SK-N-SH (cell line): ENCODE results near the gene FAHD2A.

Experiments
- TCF12 ChIP-seq: IDR thresholded peaks from 2 replicates; pipeline ENCODE4 v1.4.0; 2012
- TF ChIP-seq, protein P1 (sequence below): fragments of 200-600 bp; sonication (generic); IDR thresholded peaks from 2 replicates; pipeline ENCODE4 v1.6.1; 2017; ENCODE audit warnings: antibody characterized with exemption, mild to moderate bottlenecking, moderate library complexity

DNA sequence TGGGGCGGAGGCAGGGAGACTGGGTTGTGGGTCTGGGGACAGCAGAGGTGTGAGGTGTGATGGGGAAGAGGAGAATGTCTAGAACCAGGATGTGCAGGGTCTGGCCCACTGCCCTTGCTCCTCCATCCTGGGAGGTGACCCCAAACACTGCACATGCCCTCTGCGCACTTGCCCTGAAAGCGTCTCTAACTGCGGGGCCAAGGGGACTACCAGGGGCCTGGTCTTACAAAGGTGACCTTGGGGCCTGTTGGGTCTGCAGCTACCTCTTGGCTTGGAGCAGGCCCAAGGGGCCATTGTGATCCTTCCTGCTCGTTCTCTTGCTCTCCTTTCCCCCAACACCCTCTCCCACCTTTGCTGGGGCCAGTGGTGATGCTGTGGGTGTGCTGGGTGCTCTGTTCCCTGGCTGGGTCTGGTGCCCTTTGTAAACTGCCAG, 48.0 kb upstream of the FAHD2A start:
- TF ChIP-seq TCF12, result no peak
- TF ChIP-seq, protein P1, sequence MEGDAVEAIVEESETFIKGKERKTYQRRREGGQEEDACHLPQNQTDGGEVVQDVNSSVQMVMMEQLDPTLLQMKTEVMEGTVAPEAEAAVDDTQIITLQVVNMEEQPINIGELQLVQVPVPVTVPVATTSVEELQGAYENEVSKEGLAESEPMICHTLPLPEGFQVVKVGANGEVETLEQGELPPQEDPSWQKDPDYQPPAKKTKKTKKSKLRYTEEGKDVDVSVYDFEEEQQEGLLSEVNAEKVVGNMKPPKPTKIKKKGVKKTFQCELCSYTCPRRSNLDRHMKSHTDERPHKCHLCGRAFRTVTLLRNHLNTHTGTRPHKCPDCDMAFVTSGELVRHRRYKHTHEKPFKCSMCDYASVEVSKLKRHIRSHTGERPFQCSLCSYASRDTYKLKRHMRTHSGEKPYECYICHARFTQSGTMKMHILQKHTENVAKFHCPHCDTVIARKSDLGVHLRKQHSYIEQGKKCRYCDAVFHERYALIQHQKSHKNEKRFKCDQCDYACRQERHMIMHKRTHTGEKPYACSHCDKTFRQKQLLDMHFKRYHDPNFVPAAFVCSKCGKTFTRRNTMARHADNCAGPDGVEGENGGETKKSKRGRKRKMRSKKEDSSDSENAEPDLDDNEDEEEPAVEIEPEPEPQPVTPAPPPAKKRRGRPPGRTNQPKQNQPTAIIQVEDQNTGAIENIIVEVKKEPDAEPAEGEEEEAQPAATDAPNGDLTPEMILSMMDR, result no peak
